GOT3 (cell line): ENCODE results near the gene PRPF31.

Source experiments
- DNase-seq: peaks from one replicate; lab custom pipeline; 2025; ENCODE audit warnings: mixed read lengths; lab: John Stamatoyannopoulos, UW

Gene PRPF31

DNA sequence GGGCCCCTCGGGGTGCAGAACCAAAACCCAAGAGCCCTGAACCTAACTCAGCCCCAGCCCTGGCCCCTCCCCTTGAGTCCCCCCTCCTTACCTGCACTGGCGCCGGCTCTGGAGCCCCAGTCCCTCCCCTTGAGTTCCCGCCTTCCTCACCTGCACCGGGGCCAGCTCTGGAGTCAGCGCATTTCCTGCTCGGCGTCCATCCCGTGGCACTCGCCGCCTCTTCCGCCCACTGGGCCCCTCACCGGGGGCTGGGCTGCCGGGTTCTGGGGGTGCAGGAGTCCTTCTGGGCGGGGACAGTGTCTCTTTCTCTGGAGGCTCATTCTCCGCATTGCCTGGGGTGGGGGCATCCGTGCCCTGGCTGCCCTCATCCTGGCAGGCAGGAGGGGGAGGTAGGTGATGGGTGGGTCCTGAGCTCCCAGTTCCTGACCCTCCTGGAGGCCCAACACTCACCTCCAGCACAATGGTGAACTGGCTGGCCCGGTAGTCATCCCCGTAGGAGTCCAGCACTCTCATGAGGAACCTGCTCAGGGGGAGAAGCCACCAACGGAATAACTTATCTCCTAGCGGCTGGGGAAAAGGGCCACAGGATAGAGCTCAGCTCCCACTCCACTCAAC is 7.6 kb upstream of the PRPF31 start:
- no peak for DNase-seq

DNA sequence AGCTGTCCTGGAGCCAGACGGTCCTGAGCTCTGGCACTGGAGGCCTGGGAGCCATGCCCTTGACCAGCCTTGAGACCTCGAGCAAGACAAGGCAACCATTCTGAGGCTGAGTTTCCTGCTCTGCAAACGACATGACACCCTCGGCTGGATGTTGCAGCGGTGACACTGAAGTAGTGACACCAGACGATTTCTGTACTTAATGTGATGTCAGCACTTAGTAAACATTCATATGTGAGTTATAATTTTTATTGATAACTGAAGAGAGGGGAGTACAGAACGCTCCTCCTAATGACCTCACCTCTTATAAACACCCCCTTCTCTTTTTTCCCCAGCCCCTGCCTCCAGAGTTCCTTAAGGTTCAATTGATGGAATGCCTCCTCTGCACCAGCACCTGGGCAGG is 7.1 kb upstream of the PRPF31 start:
- no peak for DNase-seq

DNA sequence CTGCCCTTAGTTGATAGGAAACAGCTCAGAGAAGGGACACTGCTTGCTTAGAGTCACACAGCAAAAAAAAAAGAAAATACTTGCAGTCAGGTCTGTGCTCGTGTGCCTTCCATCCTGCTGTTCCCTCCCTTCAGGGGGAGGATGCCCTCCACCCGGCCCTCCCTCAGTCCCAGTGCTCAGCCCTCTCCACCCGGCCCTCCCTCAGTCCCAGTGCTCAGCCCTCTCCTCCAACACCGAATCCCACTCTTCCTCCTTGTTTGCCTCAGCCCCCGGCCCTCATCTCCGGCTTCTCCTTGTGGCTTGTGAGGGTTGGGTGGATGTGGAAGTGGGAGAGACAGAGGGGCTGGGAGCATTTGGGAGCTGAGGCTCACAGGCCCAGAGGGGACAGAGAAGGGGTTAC is 5.9 kb upstream of the PRPF31 start:
- no peak for DNase-seq

DNA sequence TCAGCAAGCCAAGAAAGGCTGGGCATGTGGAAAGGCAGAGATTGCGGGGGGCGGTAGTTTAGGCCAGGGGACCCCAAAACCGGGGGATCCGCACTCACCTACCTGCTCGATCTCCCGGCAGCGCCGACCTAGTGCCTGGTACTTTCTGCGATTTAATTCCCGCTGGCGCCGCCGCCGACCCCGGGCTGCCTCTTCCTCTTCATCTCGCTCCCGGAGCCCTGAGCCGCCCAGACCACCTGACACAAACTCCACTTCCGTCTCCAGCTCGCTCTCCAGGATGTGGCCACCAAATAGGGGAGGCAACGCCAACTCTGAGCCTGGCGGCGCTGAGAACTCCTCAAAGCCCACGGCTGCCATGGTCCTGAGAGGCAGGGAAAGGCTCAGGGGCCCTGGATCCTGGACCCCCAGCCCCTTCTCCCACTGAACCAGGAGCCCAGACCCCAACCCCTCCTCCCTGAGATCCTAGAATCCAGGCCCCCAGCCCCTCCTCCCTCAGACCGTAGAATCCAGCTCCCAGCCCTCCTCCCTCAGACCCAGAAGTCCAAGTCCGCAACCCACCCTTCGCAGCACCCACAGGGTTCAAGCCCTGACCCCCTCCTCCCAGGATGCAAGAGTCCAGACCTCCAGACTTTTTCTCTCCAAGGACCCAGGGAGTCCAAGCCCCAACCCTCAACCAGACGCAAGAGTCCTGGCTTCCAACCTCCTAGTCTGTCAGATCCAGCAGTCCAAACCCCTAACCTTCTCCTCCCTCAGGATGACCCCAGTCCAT is 1.0 kb upstream of the PRPF31 start:
- DNase-seq, result no peak

DNA sequence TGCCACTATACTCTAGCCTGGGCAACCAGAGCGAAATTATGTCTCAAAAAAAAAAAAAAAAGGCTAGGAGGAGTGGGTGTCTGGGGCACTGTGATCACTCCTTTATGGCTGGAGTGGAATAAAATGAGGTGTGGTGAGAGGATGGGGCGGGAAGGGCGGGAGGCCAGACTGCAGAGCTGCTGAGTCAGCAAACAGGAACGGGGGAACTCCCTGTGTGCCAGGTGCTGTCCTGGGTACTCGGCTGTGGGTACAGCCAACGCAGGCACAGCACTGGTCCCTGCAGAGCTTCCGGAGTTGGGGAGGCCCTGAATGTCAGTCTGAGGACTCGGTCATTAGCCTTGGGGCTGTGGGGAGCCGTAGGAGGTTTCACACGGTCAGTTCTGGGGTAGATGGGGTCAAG is 5.7 kb downstream of the PRPF31 start:
- DNase-seq, result no peak

DNA sequence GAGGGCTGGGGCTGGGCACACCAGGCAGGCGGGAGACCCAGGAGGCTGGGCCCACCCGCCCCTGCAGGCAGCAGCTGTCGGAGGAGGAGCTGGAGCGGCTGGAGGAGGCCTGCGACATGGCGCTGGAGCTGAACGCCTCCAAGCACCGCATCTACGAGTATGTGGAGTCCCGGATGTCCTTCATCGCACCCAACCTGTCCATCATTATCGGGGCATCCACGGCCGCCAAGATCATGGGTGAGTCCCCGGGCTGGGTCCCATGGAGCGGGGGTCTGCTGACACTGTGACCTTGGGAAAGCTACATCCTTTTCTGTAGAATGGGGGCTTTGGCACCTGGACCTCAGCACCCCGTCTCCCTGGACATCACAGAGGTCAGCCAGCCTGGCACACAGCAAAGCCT is 8.1 kb downstream of the PRPF31 start:
- no peak for DNase-seq

DNA sequence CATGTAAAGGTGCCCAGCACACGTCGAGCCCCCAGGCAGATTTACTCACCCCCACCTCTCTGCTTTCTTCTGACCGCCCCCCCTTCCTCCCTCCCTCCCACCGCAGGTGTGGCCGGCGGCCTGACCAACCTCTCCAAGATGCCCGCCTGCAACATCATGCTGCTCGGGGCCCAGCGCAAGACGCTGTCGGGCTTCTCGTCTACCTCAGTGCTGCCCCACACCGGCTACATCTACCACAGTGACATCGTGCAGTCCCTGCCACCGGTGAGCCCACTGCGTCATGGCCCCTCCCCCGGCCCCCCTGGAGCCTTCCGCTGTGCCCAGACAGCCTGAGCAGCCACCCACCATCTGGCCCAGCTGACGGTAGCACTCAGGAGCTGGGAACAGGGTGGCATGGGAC is 8.8 kb downstream of the PRPF31 start:
- DNase-seq, result no peak

DNA sequence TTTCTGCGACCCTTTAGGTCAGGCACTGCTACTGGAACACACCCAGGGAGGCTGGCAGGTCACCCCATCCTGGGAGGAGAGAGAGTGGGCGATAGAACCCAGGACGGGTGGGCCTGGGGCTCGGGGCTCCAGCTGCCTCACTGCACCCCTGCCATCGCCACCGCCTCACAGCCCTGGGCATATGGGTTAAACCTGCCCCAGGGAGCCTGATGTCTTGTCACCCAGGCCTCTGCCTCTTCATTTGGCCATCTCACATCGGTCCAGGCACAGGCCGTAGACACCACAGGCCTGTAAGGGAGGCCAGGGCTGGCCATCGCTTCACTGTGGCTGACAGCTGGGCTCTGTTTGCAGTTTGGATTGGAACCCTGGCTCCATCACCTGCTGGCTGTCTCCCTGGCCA is 10.2 kb downstream of the PRPF31 start:
- no peak for DNase-seq

DNA sequence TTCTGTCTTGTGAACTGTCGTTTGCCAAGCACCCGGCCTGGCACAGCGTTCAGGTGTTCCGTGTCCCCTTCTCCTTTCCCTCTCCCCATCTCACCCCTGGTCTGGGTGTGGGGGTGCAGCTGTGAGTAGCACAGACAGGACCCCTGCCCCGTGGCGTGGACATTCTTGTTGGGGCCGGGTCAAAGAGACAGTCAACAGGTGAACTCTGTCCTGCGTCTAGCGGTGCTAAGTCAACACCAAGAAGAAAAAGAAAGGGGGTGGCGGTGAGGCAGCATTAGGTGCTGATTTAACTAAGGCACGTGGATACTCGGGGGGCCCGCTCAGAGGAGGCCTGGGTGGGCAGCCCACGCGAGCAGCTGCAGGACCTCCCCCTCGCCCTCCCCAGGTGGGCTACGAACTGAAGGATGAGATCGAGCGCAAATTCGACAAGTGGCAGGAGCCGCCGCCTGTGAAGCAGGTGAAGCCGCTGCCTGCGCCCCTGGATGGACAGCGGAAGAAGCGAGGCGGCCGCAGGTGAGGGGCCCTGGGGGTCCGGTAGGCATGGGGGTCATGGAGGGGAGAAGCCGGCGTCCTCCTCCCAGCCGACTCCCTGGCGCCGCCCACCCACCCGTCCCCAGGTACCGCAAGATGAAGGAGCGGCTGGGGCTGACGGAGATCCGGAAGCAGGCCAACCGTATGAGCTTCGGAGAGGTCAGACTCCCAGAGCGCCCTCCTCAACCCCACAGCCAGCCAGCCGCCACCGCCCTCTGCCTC is 12.3 kb downstream of the PRPF31 start:
- DNase-seq, result no peak

DNA sequence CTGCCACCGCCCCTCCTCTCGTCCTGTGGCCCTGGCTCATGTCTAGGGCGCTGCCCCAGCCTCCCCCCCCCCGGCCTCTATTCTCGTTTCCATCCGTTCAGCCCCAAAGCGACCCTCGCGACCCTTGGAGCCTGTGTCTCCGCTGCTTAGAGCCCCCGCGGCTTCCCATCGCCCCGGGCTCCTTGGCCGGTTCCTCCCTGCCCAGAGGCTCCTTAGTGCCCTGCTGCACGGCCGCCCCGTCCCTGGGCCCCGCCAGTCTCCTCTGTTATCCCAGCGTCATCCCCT is 12.8 kb downstream of the PRPF31 start:
- no peak for DNase-seq

DNA sequence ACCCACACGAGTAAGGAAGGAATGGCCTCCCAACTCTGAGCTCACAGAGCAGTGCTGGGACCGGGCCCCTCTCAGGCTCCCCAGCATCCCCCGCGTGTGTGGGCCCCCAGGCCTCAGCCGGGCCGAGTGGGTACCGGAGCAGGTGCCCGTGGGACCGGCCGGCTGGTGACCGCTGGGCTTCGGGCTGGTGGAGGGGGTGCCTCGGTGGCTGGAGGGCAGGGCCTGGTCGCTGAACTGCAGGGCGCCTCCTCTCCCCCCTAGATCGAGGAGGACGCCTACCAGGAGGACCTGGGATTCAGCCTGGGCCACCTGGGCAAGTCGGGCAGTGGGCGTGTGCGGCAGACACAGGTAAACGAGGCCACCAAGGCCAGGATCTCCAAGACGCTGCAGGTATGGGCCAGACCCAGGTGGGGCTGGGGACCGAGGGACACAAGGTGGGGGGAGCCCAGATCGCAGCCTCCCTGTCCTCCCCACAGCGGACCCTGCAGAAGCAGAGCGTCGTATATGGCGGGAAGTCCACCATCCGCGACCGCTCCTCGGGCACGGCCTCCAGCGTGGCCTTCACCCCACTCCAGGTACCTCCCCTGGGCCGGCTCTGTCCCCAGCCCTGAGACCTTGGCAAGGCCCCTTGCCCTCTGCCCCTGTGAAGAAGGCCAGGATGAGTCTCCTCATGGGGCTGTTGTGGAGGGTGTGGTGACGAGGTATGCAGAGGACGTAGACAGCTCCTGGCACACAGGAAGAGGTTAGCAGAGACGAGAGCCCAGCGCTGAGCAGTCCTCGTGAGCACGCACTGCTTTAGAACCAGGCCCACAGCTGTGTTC is 13.5 kb downstream of the PRPF31 start:
- no peak for DNase-seq

DNA sequence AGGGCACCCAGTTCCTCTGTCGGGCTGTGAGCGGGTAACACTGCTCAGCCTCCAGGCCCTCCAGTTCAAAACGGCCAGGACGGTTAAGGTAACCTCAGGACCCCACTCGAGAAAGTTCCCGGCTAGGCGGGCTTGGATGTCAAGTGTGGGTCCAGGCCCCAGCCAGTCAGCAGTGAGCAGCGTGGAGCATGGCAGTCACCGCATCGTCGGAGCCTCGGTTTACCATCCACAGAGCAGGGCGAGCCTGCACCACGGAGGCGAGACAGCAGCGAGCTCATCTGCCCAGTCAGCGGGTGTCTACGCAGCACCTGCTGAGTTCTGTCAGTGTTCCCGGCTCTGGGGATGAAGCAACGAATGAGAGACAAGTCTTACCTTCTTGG is 14.1 kb downstream of the PRPF31 start:
- DNase-seq, result no peak

DNA sequence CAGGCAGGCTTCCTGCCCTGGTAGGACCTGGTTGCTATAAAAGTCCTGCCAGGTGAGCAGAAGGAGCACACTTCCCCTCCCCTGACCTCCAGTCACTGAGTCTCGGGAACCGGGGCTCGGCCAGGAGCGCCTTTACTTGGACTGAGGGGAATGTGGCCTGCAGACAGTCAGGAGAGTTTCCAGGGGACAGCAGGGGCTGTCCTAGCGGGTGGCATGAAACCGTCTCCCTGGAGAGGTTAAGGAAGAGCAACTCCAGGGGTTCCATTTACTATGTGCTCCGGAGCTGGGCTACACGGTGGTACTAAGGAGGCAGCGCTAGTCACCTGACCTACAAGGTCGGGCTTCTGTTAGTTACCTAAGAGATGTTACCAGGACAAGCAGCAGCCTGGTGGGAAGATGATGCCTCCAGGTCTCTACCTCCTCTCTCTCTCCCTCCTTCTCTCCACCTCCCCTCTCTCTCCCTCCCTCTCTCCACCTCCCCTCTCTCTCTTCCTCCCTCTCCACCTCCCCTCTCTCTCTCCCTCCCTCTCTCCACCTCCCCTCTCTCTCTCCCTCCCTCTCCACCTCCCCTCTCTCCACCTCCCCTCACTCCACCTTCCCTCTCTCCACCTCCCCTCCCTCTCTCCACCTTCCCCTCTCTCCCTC is 17.9 kb downstream of the PRPF31 start:
- DNase-seq, result no peak

DNA sequence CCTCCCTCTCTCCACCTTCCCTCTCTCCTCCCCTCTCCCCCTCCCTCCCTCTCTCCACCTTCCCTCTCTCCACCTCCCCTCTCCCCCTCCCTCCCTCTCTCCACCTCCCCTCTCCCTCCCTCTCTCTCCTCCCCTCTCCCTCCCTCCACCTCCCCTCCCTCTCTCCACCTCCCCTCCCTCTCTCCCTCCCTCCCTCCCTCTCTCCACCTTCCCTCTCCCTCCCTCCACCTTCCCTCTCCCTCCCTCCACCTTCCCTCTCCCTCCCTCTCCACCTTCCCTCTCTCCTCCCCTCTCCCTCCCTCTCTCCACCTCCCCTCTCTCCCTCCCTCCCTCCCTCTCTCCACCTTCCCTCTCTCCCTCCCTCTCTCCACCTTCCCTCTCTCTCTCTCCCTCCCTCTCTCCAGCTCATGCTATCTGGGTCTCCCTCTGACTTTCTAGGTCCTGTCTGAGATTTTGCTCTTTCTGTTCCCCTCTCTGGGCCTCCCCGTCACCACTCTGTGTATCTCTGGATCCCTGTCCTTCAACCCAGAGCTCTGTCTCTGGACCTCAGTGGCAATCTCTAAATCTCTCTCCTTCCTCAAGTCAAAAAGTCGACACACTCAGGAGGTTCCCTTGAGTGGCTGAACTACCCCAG is 18.5 kb downstream of the PRPF31 start:
- no peak for DNase-seq

DNA sequence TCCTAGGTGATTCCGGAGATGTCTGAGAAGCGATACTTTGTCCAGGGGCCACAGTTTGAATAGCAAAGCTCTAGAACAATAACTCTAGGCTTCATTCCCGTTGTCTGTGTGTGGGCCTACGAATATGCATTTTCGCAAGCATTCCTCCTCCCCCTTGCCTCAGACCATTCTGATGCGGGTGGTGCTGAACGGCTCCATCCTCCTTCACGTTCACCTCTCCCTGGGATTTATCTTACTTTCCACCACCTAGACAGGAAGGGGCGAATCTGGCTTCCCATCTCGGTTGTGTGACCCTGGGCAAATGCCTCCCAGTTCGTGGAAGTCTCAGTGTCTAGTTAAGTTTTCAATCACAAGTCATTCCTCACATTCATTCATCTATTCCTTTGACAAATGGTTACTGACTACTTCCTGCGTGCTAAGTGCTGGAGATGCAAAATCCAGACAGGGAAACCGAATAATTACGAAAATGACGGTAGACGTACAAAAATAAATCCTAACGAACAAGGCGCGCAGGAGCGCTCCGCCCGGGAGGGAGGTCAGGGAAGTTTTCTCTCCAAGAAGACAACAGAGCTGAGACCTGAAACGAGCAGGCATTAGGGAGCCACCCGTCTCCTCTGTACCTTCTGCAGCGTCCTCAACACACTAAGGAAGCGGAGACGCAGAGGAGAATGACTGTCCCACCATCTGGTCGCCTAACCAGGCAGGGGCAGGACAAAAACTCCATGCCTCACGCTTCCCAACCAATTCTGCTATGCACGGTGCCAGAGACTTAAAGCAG is 20.7 kb downstream of the PRPF31 start:
- DNase-seq, result no peak

DNA sequence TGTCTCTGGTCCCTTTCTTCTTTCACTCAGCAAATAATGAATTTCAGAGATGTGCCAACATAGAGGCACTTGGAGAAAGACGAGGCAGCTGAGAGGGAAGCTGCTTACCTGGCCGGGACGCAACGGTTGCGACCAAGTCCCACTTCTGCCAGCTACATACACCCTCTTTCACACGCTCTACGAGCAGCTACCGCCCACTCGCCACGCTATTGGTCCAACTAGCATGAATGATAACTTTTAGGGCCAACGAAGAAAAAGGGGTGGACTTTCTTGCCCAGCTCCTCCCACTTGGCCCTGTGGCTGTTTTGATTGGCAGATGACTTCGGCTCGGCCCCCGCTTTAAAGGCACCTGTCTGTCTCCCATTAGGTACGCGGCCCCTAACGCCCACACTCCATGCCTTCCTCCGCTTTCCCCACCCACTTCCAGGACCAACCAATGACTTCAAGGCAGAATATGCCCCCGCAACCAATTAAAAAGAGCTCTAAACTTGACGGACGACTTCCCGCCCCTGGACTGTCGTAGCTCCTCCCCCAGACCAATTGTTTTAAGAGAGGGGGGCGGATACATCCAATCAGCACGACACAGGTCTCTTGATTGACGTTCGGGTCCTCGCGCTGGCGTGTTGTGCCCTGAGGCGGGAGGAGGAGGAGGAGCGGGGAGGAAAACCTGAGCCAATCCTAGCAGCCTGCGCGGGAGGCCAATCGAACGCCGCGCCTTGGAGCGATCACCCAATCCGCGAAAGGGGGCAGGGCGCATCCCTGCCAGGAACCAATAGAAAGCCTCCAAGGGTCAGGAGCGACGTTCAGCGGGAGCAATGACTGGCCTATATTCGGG is 21.5 kb downstream of the PRPF31 start:
- peak; percentile 99 for DNase-seq

DNA sequence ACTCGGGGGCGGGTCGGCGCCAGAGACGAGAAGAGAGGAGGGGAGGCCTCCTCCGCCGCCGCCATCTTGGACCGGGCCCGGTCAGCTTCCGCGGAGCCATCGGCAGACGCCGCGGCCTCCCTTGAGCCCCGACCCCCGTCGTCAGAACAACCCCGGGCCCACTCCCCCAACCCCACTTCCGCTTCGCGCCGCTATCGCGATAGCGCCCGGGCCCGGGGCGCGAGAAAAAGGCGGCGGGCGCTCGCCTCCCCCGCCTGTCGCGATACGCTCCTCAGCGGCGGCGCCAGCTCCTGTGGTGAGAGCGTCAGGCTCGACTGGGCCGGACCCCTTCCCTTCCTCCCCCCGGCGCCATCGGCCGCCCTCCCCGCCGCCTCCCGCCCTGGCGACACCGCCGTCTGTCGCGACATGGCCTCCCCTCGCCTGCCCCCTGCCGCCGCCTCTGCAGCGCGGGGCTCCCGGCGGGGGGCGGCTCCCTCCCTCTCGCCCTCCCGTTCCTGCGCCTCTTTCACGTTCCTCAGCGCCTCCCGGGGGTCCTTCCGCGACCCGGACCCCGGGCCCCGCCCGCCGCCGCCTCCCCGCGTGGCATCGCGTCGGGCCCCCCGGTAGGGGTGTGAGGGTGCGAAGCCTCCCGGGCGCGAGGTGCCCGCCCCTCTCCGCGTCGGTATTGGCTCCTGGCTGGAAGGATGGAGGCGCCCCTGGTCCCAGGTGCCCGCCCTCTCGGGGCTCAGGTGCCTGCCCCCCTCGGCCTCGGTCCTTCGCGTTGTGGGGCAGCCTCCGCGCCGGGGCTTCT is 22.3 kb downstream of the PRPF31 start, which contains the start of gene CNOT3:
TSS of gene CNOT3 (plus strand) at position 64 of the 790 bp plus-strand sequence. CDS start 5,217 bp downstream, outside the sequence.
- no peak for DNase-seq

DNA sequence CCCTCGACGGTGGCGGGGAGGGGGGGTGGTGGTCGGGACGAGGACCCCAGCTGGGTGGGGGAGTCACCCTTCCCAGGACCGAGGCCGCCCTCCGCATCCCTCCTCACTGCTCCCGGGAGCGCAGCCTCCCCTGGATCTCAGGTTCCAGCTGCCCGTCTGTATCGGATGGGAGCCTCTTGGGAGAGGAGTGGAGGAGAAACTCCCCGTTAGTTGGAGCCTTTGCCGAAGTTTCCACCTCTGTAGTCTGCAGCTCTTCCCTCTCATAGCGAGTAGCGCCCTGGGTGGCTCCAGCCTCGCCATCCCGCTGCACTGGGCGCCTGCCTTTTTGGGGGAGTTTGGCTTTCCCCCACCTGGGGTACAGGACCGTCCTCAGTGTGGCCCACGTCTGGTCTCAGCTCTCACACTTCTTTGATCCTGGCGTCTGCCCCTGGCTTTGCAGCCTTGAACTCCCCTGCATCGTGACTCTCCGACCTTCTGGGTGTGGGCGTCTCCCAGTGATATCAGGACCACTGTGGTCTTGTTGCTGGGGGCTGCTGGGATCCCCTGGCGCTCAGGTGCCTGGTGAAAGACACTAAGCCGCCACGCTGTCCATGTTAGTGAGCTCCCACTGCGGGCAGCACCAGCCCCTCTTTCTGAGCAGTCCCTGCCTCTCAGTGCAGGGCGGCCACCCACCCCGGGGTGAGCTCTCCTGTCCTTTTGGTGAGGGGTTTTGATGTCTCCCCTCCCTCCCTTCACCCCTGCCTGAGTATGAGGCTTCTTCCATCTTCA is 23.1 kb downstream of the PRPF31 start:
- no peak for DNase-seq
